NCI-H82 treated with DMSO at 0.1 percent for 48 hours (cell line): ENCODE data around the gene MAD1L1.

Experiments
- DNase-seq: peaks from one replicate; lab custom pipeline; 2025; ENCODE audit not compliant: unreplicated experiment; lab: John Stamatoyannopoulos, UW

Gene MAD1L1

DNA sequence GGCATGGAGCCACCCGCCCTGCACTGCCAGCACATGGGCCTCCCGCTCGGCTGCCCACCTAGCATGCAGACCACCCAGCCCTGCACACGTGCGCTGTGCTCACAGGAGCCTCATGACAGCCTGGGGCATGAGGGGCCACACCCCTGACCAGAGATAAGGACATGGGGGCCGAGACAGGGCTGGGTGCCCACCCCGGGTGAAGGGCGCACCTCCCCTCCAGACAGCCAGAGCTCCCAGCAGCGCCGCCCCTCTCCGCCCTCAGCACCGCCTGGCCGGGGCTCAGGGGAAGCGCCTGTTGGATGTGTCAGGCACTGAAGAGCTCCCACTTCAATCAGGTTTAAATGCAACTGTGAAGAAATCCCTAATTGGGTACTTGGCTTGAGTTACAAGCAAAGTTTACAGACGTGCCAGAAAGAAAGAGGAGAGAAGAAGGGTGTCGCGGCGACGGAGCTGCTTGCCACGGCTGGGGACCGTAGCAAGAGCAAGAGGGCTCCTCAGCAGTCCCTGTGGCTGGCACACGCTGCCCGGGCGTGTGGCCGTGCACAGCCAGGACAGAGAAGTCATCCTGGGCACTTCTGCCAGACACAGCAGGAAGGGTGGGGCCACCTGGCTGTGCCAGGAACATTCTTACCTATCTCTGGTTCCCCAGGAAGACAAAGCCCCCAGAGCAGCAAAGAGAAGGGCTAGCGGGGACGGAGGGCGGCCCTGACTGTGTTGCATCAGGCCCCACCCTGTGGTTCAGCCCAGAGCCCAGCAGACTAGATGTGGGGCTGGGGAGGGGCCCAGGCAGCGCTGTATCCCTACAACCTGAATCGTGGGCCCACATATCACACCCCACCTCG lies 315.3 kb downstream of the MAD1L1 start:
- no peak for DNase-seq

DNA sequence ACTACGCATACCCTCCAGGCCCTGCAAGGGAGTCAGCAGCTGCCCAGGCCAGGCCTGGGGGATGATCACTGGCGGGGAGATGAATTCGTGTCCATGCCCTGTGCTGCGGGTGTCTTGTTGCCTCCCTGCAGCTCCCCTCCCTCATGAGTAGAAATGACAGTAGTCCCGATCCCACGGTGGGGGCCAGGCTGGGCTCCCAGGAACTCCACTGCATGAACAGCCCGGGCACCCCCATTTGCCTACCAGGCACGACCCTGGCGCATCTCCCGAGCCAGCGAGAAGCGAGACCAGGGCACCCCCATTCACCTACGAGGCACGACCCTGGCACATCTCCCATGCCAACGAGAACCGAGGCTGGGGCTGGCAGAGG lies 316.2 kb downstream of the MAD1L1 start:
- no peak for DNase-seq

GRCh38 chr7:1915956-1916600 lies 316.7 kb downstream of the MAD1L1 start:
- no peak for DNase-seq

DNA sequence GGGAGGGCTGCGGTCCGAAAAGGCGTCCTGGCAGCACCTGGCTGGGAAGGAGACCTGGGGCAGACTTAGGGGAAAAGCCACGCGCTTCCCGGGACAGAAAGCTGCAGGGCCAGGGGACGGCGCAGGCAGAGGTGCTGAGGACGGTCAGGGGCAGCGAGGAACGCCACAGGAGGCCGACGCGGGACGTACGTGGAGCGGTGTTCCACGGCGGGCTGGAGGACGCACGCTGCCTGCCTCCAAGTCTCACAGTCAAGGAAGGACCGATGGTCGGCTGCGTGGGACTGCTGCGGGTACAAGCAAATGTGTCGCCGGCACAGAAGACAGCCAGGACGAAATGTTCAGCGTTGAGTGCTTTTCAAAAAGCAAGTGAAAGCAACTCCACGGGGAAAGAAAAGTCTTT lies 317.4 kb downstream of the MAD1L1 start:
- DNase-seq: no peak

DNA sequence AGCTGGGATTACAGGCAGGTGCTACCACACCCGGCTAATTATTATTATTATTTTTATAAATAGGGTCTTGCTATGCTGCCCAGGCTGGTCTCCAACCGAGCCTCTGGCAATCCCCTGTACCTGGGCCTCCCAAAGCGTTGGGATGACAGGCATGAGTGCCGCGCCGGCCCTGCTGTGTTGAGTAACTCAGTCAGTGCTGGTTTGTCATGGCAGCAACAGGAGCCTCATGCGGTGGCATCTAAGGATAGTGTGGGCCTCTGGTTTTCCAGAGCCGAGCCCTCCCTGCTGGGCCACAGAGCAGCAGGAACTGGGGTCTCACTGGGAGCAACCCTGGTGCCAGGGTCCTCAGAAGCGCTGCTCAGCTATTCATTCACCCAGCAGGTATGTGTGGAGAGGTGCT lies 318.0 kb downstream of the MAD1L1 start:
- DNase-seq: no peak

DNA sequence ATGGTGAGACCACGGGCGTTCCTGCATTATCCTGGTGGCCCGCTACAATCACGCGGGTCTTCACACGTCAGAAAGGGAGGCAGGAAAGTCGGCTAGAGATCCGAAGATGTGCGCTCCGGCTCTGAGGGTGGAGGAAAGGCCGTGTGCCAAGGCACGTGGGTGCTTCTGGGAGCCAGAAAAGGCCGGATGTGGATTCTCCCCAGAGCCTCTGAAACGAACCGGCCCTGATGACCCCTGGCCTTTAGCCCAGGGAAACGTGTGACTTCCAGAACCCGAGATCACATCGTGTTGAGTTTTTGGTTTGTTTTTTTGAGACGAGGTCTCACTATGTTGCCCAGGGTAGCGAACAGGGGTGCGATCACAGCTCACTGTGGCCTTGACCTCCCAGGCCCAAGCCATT lies 318.4 kb downstream of the MAD1L1 start:
- DNase-seq: no peak

GRCh38 chr7:1913466-1914282 lies 319.1 kb downstream of the MAD1L1 start:
- DNase-seq: no peak

DNA sequence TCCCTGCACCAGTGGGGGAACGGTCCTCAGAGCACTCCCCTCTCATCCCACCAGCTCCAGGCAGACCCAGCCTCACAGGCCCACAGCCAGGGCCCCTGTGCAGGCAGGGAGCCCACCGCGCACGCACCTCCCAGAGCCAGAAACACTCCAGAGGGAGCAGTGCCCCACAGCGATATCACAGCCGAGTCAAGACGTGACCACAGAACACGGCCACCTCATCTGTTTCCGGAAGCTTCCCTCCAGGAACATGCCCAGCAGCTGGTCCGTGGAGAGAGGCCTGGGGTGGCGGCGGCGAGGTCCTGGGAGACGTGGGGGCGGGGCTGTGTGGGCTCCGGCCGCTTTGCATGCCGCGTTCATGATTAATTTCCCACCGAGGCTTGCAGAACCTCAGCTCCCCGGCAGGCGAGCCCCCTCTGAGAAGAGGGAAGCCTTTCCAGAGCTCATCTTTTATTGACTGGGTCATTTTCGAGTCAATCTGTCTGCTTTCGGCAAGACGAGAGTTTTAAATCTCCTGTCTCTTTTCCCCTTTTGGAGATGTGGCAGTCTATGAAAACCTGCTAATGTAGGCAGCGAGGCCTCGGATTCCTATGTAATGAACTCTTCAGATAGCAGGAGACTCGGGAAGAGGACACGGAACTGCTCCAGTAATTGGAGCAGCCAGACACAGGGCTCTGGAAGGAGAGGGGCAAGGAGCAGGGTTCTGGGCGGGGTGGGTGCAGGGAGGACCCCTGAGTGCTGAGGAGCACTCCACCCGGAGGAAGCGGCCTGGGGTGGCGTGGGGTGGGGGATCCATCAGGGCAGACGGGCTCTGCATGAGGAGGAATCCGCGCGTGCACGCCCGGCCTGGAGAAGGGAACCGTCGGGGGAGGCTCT lies 319.9 kb downstream of the MAD1L1 start:
- no peak for DNase-seq

DNA sequence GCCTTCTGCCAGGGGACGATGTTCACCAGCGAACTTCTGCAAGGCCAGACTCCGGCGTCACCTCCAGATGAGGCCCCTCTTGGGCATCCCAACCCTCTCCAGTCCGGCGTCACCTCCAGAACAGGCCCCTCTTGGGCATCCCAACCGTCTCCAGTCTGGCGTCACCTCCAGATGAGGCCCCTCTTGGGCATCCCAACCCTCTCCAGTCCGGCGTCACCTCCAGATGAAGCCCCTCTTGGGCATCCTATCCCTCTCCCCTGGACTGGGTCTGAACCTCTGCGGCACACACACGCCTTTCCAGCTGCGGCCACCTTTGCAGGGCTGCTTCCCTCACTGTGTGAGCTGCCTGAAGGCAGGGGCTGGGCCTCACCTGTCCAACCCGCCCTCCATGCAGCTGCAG lies 321.2 kb downstream of the MAD1L1 start:
- DNase-seq: no peak

DNA sequence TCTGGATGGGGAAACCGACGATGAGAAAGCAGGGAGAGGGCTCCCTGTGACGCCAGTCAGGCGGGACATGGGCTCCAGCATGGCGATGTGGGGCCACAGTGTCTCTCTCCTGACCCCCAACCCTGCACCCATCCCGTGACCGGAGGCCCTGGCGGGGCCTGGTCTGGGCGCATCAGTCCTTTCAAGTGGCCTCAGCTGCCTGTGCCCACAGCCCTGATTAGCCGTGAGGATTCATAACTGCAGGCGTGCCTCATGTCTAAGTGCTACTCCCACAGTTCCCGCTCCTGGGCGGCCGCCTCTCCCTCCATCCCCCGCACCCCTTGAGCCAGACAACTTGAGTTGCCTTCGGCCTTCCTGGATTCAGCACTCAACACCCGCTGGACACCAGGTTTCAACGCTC lies 321.9 kb downstream of the MAD1L1 start:
- no peak for DNase-seq

DNA sequence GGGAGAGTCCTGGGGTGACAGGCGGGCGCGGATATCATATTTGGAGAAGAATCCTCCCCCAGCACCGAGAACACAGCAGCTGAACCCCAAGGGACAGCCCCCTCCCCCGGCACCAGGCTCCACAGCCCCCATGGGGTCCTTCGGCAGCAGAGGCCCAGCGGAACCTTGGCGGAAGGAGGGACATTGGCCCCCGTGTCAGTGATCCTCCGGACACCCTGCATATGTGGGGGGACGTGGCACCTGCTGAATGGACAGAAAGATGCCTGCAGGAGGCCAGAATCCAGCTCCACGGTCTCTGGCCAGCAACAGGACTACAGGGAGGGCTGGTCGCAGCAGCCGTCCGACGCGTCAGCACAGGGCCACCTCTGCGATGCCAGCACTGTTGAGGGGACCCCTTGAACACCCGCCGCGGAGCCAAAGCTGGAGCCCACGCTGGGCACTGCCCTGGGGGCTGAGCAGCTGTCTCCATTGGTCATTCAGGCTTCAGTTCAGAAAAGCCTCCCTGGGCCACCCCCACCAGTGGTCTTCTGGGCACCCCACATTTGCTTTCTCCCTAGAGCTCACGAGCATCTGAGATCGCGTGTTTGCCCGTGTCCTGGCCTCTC lies 322.6 kb downstream of the MAD1L1 start:
- DNase-seq: no peak

GRCh38 chr7:1909476-1909875 lies 323.3 kb downstream of the MAD1L1 start:
- no peak for DNase-seq

DNA sequence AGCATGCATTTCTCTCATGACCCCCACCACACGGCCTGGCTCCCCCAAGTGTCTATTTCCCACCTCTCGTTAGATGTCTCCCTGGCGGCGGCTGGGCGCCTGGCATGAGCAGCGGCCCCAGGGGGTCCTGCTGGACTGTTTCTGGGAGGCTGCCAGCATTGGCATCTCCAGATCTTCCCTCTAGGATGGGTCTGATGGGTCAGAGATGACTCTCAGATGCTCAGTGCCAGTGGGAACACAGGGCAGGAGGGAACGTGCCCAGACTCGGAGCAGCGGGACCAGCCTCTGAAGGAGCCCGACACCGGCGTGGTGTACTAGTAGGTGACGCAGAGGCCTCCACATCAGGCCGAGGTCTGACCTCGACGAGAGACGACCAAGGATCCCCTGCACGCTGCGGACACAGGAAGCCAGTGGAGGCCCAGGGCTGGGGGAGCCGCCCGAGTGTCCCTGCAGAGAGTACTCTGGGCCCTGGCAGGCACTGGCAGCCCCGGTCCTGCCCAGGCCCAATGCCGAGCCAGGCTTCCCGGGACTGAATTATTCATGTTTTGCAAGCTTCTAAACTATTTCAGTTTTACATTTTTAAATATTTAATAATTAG lies 323.8 kb downstream of the MAD1L1 start:
- no peak for DNase-seq

GRCh38 chr7:1907751-1908365 lies 324.9 kb downstream of the MAD1L1 start:
- no peak for DNase-seq

DNA sequence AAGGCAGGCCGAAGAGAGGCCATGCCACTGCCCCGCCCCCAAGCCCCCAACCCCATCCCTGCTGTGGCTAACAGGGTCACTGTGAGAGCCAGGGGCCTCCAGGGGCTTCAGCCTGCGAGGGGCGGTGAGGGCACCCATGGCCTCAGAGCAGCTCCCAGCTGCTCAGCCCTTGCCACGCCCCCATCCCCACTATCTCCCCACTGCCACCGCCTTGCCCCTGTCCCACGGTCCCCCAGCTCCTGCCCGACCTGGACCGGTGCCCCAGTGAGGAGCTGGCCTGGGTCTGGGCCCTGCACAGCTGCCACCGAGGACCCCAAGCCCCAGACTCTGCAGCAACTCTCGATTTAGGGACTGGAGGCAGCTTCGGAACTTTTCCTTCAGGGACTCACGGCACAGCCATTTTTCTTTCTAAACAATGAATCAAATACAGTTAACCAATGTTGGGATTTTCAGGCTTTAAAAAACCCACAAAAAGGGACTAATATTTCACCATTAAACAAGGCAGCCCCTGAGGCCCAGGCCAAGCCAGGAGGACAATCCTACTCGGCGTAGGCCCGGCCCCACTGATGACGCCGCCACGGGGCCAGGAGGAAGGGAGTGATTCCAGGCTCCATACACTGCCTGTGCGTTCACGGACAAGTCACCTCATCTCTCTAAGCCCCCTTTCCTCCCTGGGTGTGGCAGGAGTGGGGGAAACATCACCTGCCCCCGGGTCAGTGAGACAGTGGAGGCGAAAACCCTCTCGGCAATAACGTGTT lies 325.6 kb downstream of the MAD1L1 start:
- no peak for DNase-seq

- no peak for DNase-seq
Measured at GRCh38 chr7:1906087-1906830, 326.5 kb downstream of the MAD1L1 start.

GRCh38 chr7:1902231-1902855 lies 330.4 kb downstream of the MAD1L1 start:
- DNase-seq: no peak
